HepG2 (cell line): ENCODE data around the gene NCOR2. TPM values are rescaled to one million over a fixed set of nuclear protein-coding genes. Genes with fewer than 3 reads are reported as not detected.
A peak's percentile ranks its signal among the peaks of the same experiment; 100 is the strongest.

Experiments
- GLI4 ChIP-seq: sonication (generic); formaldehyde crosslinking; IDR thresholded peaks from 2 replicates; pipeline ENCODE4 v1.5.1; 2020; ENCODE audit warnings: missing genetic modification reagents, mild to moderate bottlenecking, moderate library complexity, borderline replicate concordance
- IRX3 ChIP-seq: sonication (generic); formaldehyde crosslinking; IDR thresholded peaks from 2 replicates; pipeline ENCODE4 v1.8.1; 2023; ENCODE audit warnings: mild to moderate bottlenecking, low read depth, missing genetic modification reagents, borderline replicate concordance
- NR2F2 ChIP-seq: IDR thresholded peaks from 2 replicates; pipeline ENCODE4 v1.6.1; 2012; ENCODE audit warnings: low read depth, inconsistent platforms, borderline replicate concordance
- ZNF335 ChIP-seq: sonication (generic); formaldehyde crosslinking; IDR thresholded peaks from 2 replicates; pipeline ENCODE4 v1.4.0; 2020; ENCODE audit warnings: missing genetic modification reagents
- ZNF605 ChIP-seq: sonication (generic); formaldehyde crosslinking; IDR thresholded peaks from 2 replicates; pipeline ENCODE4 v1.8.0; 2022; ENCODE audit warnings: mild to moderate bottlenecking, missing genetic modification reagents
- ZNF709 ChIP-seq: sonication (generic); formaldehyde crosslinking; IDR thresholded peaks from 2 replicates; pipeline ENCODE4 v1.5.0; 2020; ENCODE audit warnings: mild to moderate bottlenecking, missing genetic modification reagents
- ZSCAN22 ChIP-seq: sonication (generic); formaldehyde crosslinking; IDR thresholded peaks from 2 replicates; pipeline ENCODE4 v1.4.0; 2020; ENCODE audit warnings: mild to moderate bottlenecking, missing genetic modification reagents
- polyA plus RNA-seq, 8 experiments: library from polyadenylated mRNA; depleted of rRNA in 3 of 8; stranded (reverse) in 7 of 8; unstranded in 1 of 8; fragments of >200 nt; fragmentation: Illumina TruSeq in 4 of 8; extraction: Trizol in 4 of 8; gene quantifications; 2 replicates each; pipeline versions ENCODE4 v1.2.1 to v1.2.3, GENCODE V29; 2011 to 2016; ENCODE audit warnings: low read depth in 4 of 8, missing spikeins in 1 of 8, mixed read lengths in 1 of 8; ENCODE audit not compliant: insufficient read depth in 1 of 8
- total RNA-seq, 5 experiments: library from RNA; depleted of rRNA; stranded (reverse); fragments of >200 nt; fragmentation: Illumina TruSeq; extraction: Trizol; gene quantifications; 2 replicates each; pipeline ENCODE4 v1.2.3, GENCODE V29; 2016; ENCODE audit warnings: low read depth in 1 of 5
- TF ChIP-seq, protein P1 (sequence below): sonication (generic); formaldehyde crosslinking; IDR thresholded peaks from 2 replicates; pipeline ENCODE4 v1.4.0; 2020; ENCODE audit warnings: mild to moderate bottlenecking, low read depth, missing genetic modification reagents
- TF ChIP-seq, protein P2 (sequence below): sonication (generic); formaldehyde crosslinking; IDR thresholded peaks from 2 replicates; pipeline ENCODE4 v1.9.0; 2022; ENCODE audit warnings: missing genetic modification reagents, mild to moderate bottlenecking, borderline replicate concordance
- TF ChIP-seq, protein P3 (sequence below): sonication (generic); formaldehyde crosslinking; IDR thresholded peaks from 2 replicates; pipeline ENCODE4 v1.5.0; 2020; ENCODE audit warnings: mild to moderate bottlenecking, missing genetic modification reagents, borderline replicate concordance
- TF ChIP-seq, protein P4 (sequence below): sonication (generic); formaldehyde crosslinking; conservative IDR thresholded peaks from 2 replicates; pipeline ENCODE4 v1.4.0; 2020; ENCODE audit warnings: missing genetic modification reagents

Gene NCOR2
- total and polyA plus RNA-seq, 2 of the 13 experiments (the other 11 are each of a cell fraction or from before 2014, with no cell fraction given): 4.5 to 5.7 TPM

DNA sequence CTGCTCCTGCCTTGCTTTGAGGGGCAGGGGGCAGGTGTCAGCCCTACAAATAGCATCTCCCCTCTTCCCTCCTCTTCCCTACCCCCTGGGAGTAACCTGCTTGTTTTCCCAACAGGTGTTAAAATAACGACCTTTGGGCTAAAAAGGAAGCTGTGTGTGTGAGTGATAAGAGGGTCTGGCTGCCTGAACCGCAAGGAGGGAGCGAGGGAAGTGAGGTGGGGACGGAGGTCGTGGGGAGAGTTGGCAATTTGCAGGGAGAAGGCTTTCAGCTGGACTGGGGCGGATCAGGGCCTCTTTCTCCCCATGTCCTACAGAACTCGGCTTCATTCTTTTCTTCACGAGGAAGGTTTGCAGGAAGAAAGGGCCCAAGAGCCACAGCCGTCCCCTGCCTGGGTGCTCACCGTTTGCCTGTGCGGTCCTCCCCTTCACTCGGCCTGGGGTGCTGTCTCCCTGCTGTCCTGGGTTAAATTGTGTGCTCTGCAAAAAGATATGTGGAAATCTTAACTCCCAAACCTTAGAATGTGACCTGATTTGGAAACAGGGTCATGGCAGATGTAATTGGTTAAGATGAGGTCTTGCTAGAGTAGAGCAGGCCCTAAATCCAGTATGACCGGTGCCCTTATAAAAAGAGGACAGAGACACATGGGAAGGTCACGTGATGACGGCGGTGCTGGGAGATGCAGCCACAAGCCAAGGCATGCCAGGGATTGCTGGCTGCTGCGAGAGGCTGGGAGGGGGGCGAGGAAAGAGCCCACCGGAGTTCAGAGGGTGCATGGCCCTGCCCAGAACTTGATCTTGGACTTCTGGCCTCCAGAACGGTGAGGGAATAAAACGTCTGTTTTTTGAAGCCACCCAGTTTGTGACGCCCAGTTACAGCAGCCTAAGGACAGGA is 38.7 kb upstream of the NCOR2 start (continued):
- TF ChIP-seq, protein P1, sequence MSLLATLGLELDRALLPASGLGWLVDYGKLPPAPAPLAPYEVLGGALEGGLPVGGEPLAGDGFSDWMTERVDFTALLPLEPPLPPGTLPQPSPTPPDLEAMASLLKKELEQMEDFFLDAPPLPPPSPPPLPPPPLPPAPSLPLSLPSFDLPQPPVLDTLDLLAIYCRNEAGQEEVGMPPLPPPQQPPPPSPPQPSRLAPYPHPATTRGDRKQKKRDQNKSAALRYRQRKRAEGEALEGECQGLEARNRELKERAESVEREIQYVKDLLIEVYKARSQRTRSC (CRISPR knock-in tag): no peak
- no peak for TF ChIP-seq ZSCAN22 (CRISPR knock-in tag)
- TF ChIP-seq, protein P2, sequence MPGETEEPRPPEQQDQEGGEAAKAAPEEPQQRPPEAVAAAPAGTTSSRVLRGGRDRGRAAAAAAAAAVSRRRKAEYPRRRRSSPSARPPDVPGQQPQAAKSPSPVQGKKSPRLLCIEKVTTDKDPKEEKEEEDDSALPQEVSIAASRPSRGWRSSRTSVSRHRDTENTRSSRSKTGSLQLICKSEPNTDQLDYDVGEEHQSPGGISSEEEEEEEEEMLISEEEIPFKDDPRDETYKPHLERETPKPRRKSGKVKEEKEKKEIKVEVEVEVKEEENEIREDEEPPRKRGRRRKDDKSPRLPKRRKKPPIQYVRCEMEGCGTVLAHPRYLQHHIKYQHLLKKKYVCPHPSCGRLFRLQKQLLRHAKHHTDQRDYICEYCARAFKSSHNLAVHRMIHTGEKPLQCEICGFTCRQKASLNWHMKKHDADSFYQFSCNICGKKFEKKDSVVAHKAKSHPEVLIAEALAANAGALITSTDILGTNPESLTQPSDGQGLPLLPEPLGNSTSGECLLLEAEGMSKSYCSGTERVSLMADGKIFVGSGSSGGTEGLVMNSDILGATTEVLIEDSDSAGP (CRISPR knock-in tag): 0 out of 2 replicates have a peak, but pooled peaks have one; percentile 14
- TF ChIP-seq GLI4 (CRISPR knock-in tag): no peak
- no peak for TF ChIP-seq ZNF709 (CRISPR knock-in tag)
- TF ChIP-seq ZNF605 (CRISPR knock-in tag): 0 out of 2 replicates have a peak, but pooled peaks have one; percentile 22
- TF ChIP-seq, protein P3, sequence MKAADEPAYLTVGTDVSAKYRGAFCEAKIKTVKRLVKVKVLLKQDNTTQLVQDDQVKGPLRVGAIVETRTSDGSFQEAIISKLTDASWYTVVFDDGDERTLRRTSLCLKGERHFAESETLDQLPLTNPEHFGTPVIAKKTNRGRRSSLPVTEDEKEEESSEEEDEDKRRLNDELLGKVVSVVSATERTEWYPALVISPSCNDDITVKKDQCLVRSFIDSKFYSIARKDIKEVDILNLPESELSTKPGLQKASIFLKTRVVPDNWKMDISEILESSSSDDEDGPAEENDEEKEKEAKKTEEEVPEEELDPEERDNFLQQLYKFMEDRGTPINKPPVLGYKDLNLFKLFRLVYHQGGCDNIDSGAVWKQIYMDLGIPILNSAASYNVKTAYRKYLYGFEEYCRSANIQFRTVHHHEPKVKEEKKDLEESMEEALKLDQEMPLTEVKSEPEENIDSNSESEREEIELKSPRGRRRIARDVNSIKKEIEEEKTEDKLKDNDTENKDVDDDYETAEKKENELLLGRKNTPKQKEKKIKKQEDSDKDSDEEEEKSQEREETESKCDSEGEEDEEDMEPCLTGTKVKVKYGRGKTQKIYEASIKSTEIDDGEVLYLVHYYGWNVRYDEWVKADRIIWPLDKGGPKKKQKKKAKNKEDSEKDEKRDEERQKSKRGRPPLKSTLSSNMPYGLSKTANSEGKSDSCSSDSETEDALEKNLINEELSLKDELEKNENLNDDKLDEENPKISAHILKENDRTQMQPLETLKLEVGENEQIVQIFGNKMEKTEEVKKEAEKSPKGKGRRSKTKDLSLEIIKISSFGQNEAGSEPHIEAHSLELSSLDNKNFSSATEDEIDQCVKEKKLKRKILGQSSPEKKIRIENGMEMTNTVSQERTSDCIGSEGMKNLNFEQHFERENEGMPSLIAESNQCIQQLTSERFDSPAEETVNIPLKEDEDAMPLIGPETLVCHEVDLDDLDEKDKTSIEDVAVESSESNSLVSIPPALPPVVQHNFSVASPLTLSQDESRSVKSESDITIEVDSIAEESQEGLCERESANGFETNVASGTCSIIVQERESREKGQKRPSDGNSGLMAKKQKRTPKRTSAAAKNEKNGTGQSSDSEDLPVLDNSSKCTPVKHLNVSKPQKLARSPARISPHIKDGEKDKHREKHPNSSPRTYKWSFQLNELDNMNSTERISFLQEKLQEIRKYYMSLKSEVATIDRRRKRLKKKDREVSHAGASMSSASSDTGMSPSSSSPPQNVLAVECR (CRISPR knock-in tag): 0 out of 2 replicates have a peak, but pooled peaks have one; percentile 11
- no peak for TF ChIP-seq IRX3
- no peak for TF ChIP-seq NR2F2
- TF ChIP-seq ZNF335: no peak
- TF ChIP-seq, protein P4, sequence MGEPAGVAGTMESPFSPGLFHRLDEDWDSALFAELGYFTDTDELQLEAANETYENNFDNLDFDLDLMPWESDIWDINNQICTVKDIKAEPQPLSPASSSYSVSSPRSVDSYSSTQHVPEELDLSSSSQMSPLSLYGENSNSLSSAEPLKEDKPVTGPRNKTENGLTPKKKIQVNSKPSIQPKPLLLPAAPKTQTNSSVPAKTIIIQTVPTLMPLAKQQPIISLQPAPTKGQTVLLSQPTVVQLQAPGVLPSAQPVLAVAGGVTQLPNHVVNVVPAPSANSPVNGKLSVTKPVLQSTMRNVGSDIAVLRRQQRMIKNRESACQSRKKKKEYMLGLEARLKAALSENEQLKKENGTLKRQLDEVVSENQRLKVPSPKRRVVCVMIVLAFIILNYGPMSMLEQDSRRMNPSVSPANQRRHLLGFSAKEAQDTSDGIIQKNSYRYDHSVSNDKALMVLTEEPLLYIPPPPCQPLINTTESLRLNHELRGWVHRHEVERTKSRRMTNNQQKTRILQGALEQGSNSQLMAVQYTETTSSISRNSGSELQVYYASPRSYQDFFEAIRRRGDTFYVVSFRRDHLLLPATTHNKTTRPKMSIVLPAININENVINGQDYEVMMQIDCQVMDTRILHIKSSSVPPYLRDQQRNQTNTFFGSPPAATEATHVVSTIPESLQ (CRISPR knock-in tag): no peak
